K562 (cell line): ENCODE measurements around the gene THAP9. TPM values are rescaled to one million over a fixed set of nuclear protein-coding genes. Genes with fewer than 3 reads are reported as not detected.

Experiments used
- ATF3 ChIP-seq, 2 experiments: fragments of 450-650 bp in 1 of 2; sonication (generic) in 1 of 2; formaldehyde crosslinking in 1 of 2; IDR thresholded peaks in 1 of 2; conservative IDR thresholded peaks in 1 of 2; 2 replicates each; pipeline versions ENCODE4 v1.6.1 to v1.8.1; 2016 to 2023; ENCODE audit warnings: mild to moderate bottlenecking in 2 of 2, moderate library complexity in 2 of 2, inconsistent platforms in 1 of 2, missing genetic modification reagents in 1 of 2
- BDP1 ChIP-seq: IDR thresholded peaks from 3 replicates; pipeline ENCODE4 v1.6.1; 2011; ENCODE audit not compliant: insufficient read length, insufficient read depth
- BRD9 ChIP-seq: fragments of 450-650 bp; IDR thresholded peaks from 2 replicates; pipeline ENCODE4 v1.6.1; 2018; ENCODE audit warnings: low read depth; ENCODE audit not compliant: partially characterized antibody
- CBX5 ChIP-seq: IDR thresholded peaks from 2 replicates; pipeline ENCODE4 v1.6.1; 2014; ENCODE audit warnings: low read depth, borderline replicate concordance
- FUS ChIP-seq: fragments of 200-400 bp; formaldehyde crosslinking; optimal IDR thresholded peaks from 2 replicates; pipeline ENCODE3; 2017; ENCODE audit warnings: low read depth, low read length
- GTF2B ChIP-seq: IDR thresholded peaks from 2 replicates; pipeline ENCODE4 v1.6.1; 2011; ENCODE audit not compliant: insufficient read length; ENCODE audit errors: extremely low read depth
- HDAC6 ChIP-seq: IDR thresholded peaks from 2 replicates; pipeline ENCODE4 v1.6.1; 2012; ENCODE audit warnings: low read depth, mild to moderate bottlenecking, control low read depth, inconsistent platforms, low read length, moderate library complexity
- HIVEP1 ChIP-seq: fragments of 250-450 bp; sonication (Bioruptor Pico); IDR thresholded peaks from 2 replicates; pipeline ENCODE4 v1.4.0; 2020; ENCODE audit warnings: mild to moderate bottlenecking
- HNRNPL ChIP-seq: fragments of 200-400 bp; formaldehyde crosslinking; IDR thresholded peaks from 2 replicates; pipeline ENCODE4 v1.6.1; 2017; ENCODE audit warnings: low read depth, mild to moderate bottlenecking, low read length
- JUND ChIP-seq, 2 experiments: IDR thresholded peaks; 2 replicates in 1 of 2; 3 replicates in 1 of 2; pipeline ENCODE4 v1.6.1; 2011; ENCODE audit warnings: borderline replicate concordance in 2 of 2, low read depth in 2 of 2, low read length in 2 of 2, improper control_type of control experiment in 1 of 2, missing biosample characterization in 1 of 2, missing genetic modification characterization in 1 of 2, missing genetic modification reagents in 1 of 2
- NFE2L1 ChIP-seq: fragments of 450-650 bp; IDR thresholded peaks from 2 replicates; pipeline ENCODE4 v1.6.1; 2016; ENCODE audit warnings: missing genetic modification characterization, low read depth, mild to moderate bottlenecking, missing compliant biosample characterization, moderate library complexity, borderline replicate concordance
- NFXL1 ChIP-seq: fragments of 450-650 bp; formaldehyde crosslinking; IDR thresholded peaks from 2 replicates; pipeline ENCODE4 v1.4.0; 2021; ENCODE audit warnings: mild to moderate bottlenecking
- POLR2G ChIP-seq: fragments of 200-400 bp; formaldehyde crosslinking; IDR thresholded peaks from 2 replicates; pipeline ENCODE4 v1.6.1; 2017; ENCODE audit warnings: low read depth, mild to moderate bottlenecking, antibody characterized with exemption, low read length, moderate library complexity
- PRMT5 ChIP-seq: sonication (generic); formaldehyde crosslinking; IDR thresholded peaks from 2 replicates; pipeline ENCODE4 v1.5.0; 2020; ENCODE audit warnings: missing genetic modification reagents
- RAD51 ChIP-seq: fragments of 450-650 bp; IDR thresholded peaks from 2 replicates; pipeline ENCODE4 v1.7.1; 2016; ENCODE audit warnings: low read depth, mild to moderate bottlenecking, borderline replicate concordance
- RBM15 ChIP-seq: fragments of 200-400 bp; formaldehyde crosslinking; IDR thresholded peaks from 2 replicates; pipeline ENCODE4 v1.6.1; 2018; ENCODE audit warnings: mild to moderate bottlenecking, low read length, moderate library complexity; ENCODE audit not compliant: insufficient read depth
- STAT5B ChIP-seq: fragments of 250-450 bp; sonication (Bioruptor Pico); IDR thresholded peaks from 2 replicates; pipeline ENCODE4 v1.8.0; 2021; ENCODE audit warnings: mild to moderate bottlenecking, inconsistent platforms
- THRAP3 ChIP-seq: fragments of 450-650 bp; IDR thresholded peaks from 2 replicates; pipeline ENCODE4 v1.6.1; 2016; ENCODE audit warnings: mild to moderate bottlenecking, inconsistent platforms, borderline replicate concordance
- YY1 ChIP-seq, 3 experiments: IDR thresholded peaks; 2 replicates each; pipeline ENCODE4 v1.6.1; 2011; ENCODE audit warnings: low read length in 2 of 3, mild to moderate bottlenecking in 2 of 3, moderate library complexity in 2 of 3, borderline replicate concordance in 1 of 3, control low read depth in 1 of 3, low read depth in 1 of 3; ENCODE audit not compliant: insufficient read depth in 3 of 3, insufficient replicate concordance in 2 of 3, control insufficient read depth in 1 of 3, insufficient read length in 1 of 3; ENCODE audit errors: extremely low read depth in 1 of 3
- ZBTB1 ChIP-seq: sonication (generic); formaldehyde crosslinking; IDR thresholded peaks from 2 replicates; pipeline ENCODE4 v1.8.1; 2023; ENCODE audit warnings: missing genetic modification reagents, low read depth, mild to moderate bottlenecking, borderline replicate concordance
- ZNF184 ChIP-seq: sonication (generic); formaldehyde crosslinking; IDR thresholded peaks from 2 replicates; pipeline ENCODE4 v1.5.0; 2020; ENCODE audit warnings: missing genetic modification reagents
- ZNF280A ChIP-seq: fragments of 450-650 bp; IDR thresholded peaks from 2 replicates; pipeline ENCODE4 v1.6.1; 2018; ENCODE audit warnings: mild to moderate bottlenecking, low read depth; ENCODE audit not compliant: partially characterized antibody
- ZNF584 ChIP-seq: fragments of 200-800 bp; sonication (Bioruptor generic); IDR thresholded peaks from 2 replicates; pipeline ENCODE4 v1.6.1; 2016; ENCODE audit warnings: low read depth, mild to moderate bottlenecking, missing genetic modification characterization, missing compliant biosample characterization
- polyA plus RNA-seq, 8 experiments: library from polyadenylated mRNA; depleted of rRNA in 4 of 8; stranded (reverse) in 5 of 8; unstranded in 3 of 8; fragments of >200 nt; fragmentation: Nextera tagmentation in 2 of 8; fragmentation: Illumina TruSeq in 1 of 8; extraction: Ambion mirVana in 2 of 8; extraction: Trizol in 1 of 8; gene quantifications; 2 replicates each; pipeline versions ENCODE4 v1.2.1 to v1.2.3, GENCODE V29; 2011 to 2014; ENCODE audit warnings: inconsistent platforms in 1 of 8, missing spikeins in 1 of 8
- total RNA-seq, 7 experiments: library from RNA; depleted of rRNA in 6 of 7; stranded (reverse); fragments of >200 nt in 6 of 7; fragmentation: Illumina TruSeq in 2 of 7; extraction: Trizol in 2 of 7; gene quantifications; 2 replicates each; pipeline versions ENCODE4 v1.2.1 to v1.2.3, GENCODE V29; 2011 to 2021; ENCODE audit warnings: low replicate concordance in 1 of 7

The THAP9 gene
- total and polyA plus RNA-seq, 9 of the 15 experiments (the other 6 are each of a cell fraction or from before 2014, with no cell fraction given): 3.4 to 7.0 (median 5.4) TPM

GRCh38 chr4:82900411-82901182, at the start of gene THAP9 (continued):
- TF ChIP-seq ZBTB1 (CRISPR knock-in tag): peak; percentile 67; the same call in 1 of the 2 replicates
- no peak for TF ChIP-seq THRAP3
- no peak for TF ChIP-seq RAD51
- no peak for TF ChIP-seq STAT5B
- TF ChIP-seq BRD9: peak; percentile 98
- TF ChIP-seq PRMT5: no peak
- no peak for TF ChIP-seq NFXL1 (CRISPR knock-in tag)
- TF ChIP-seq JUND (IDR thresholded peaks at IDR 0.05; ENCODE audit: borderline replicate concordance, low read depth, low read length): peak; percentile 65
- peak; percentile 23; the same call in 2 of the 3 replicates for TF ChIP-seq JUND (tag; IDR thresholded peaks at IDR 0.05; ENCODE audit: borderline replicate concordance, low read depth, low read length)
- no peak for TF ChIP-seq HNRNPL
- TF ChIP-seq NFE2L1: no peak
- no peak for TF ChIP-seq BDP1
- 0 out of 2 replicates have a peak, but pooled peaks have one; percentile 33 for TF ChIP-seq HIVEP1 (CRISPR knock-in tag)
- no peak for TF ChIP-seq CBX5
- peak in 2 of 3 experiments; percentile 22 to 63 for TF ChIP-seq YY1 (IDR thresholded peaks at IDR 0.05; ENCODE audit: borderline replicate concordance in 1 of 3, control insufficient read depth in 1 of 3, extremely low read depth in 1 of 3, insufficient read depth in 3 of 3, insufficient read length in 1 of 3, insufficient replicate concordance in 2 of 3, low read depth in 1 of 3, low read length in 2 of 3)
- peak; percentile 98 for TF ChIP-seq POLR2G
- no peak for TF ChIP-seq ZNF184 (CRISPR knock-in tag)
- TF ChIP-seq ATF3 (IDR thresholded peaks at IDR 0.05): peak; percentile 48
- peak; percentile 24 for TF ChIP-seq ATF3 (CRISPR knock-in tag; conservative IDR thresholded peaks at IDR 0.05)
- TF ChIP-seq RBM15: no peak
- 0 out of 2 replicates have a peak, but pooled peaks have one; percentile 40 for TF ChIP-seq ZNF584 (CRISPR knock-in tag)
- TF ChIP-seq GTF2B: peak; percentile 50
- TF ChIP-seq FUS: peak; percentile 45
- no peak for TF ChIP-seq HDAC6
- no peak for TF ChIP-seq ZNF280A
